Stomach smooth muscle (tissue), 2 donors: ENCODE results near the gene MKS1.

Experiments used
- H3K27ac ChIP-seq: one replicate; pipeline ENCODE4 v1.7.0; 2013; ENCODE audit warnings: mild to moderate bottlenecking, low read length, inconsistent platforms
- H3K27me3 ChIP-seq, 2 donors: one replicate each; pipeline ENCODE4 v1.7.0; 2013; ENCODE audit warnings: low read length in 2 of 2; ENCODE audit not compliant: insufficient read depth in 2 of 2, control insufficient read depth in 1 of 2
- H3K36me3 ChIP-seq, 2 donors: one replicate each; pipeline ENCODE4 v1.7.0; 2013; ENCODE audit warnings: low read length in 2 of 2; ENCODE audit not compliant: control insufficient read depth in 2 of 2, insufficient read depth in 2 of 2
- H3K4me1 ChIP-seq: one replicate; pipeline ENCODE4 v1.7.0; 2013; ENCODE audit warnings: low read length; ENCODE audit not compliant: control insufficient read depth, insufficient read depth
- H3K4me3 ChIP-seq, 2 donors: one replicate each; pipeline ENCODE4 v1.7.0; 2013; ENCODE audit warnings: low read length in 2 of 2
- H3K9ac ChIP-seq, 2 donors: one replicate each; pipeline ENCODE4 v1.7.0; 2013; ENCODE audit warnings: low read length in 2 of 2, mild to moderate bottlenecking in 1 of 2
- H3K9me3 ChIP-seq, 2 donors: one replicate each; pipeline ENCODE4 v1.7.0; 2013; ENCODE audit warnings: low read length in 2 of 2; ENCODE audit not compliant: control insufficient read depth in 2 of 2
- donor health status: healthy.
- donor health status: Pancreatic carcinoma.

Gene MKS1

DNA sequence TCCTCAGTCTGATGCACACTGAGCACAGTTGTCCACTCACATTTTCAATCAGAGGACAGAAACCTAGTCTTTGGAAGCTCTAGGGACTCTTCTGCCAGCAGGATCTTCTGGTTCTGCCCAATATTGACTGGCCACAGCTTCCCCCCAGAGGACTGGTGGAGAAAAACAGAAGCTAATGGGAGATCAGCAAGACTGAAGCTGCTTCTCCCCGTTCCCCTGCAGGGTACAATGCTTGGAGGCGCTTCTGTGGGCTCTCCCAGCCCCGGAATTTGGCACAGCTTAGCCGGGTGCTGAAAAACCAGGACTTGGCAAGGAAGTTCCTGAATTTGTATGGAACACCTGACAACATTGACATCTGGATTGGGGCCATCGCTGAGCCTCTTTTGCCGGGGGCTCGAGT lies 16.2 kb downstream of the MKS1 start:
- Histone ChIP-seq H3K27me3 (peaks cover 6 to 14% of the 10 kb centered on the region in 2 donors), H3K9ac (no peak overlapping the region)

DNA sequence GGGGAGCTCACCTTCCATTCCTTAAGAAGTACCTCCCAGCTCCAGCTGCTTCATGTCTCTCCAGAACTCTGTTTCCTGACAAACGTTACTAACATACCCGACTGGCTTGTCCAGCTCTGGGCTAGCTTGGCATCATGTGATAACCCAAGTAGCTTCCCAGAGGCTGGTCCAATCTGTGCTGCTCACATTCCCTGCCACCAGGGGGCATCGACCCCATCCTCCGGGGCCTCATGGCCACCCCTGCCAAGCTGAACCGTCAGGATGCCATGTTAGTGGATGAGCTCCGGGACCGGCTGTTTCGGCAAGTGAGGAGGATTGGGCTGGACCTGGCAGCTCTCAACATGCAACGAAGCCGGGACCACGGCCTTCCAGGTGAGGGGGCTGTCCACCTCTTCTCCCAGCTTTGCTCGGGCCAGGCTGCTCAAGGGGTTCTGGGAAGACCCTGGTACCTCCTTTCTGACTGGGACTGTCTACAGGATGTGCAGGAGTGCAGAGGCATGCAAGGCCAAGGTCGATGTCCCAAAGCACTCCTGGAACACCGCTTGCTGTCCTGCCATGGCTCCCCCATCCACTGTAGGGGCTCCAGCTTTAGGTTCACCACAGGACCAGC lies 18.9 kb downstream of the MKS1 start:
- Histone ChIP-seq H3K27ac (no peak overlapping the region), H3K36me3 (peaks cover 0 to 2% of the 10 kb centered on the region in 2 donors), H3K27me3 (peaks cover 11 to 20% of the 10 kb centered on the region in 2 donors), H3K9ac (no peak overlapping the region), H3K4me1 (no peaks in the 10 kb centered on the region), H3K4me3 (no peak overlapping the region), H3K9me3 (no peaks in the 10 kb centered on the region)

More for the DNA sequence above, 16.2 kb downstream of the MKS1 start:
- H3K4me1 ChIP-seq, result no peaks in the 10 kb centered on the region
- no peak overlapping the region for H3K27ac ChIP-seq
- H3K36me3 ChIP-seq, result peaks cover 5 to 17% of the 10 kb centered on the region in 2 donors
- H3K4me3 ChIP-seq, result no peak overlapping the region
- H3K9me3 ChIP-seq, result no peaks in the 10 kb centered on the region

DNA sequence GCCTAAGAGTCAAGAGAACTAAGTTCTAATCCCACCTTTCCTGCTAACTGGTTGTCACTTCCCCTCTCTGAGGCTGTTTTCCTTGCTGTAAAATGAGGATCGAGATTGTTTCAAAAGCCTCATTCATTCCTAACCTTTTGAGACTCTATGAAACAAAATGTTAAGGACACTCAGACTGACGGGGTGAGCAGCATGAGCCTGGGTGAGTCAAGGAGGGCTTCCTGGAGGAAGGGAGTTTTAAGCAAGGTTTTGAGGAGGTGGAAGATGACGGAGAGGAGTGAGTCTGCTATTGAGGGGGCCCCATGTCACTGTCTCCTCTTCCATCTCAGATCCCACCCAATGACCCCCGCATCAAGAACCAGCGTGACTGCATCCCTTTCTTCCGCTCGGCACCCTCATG lies 22.4 kb downstream of the MKS1 start:
- Histone ChIP-seq H3K9me3 (no peaks in the 10 kb centered on the region), H3K9ac (no peak overlapping the region), H3K36me3 (no peaks in the 10 kb centered on the region), H3K4me1 (no peaks in the 10 kb centered on the region), H3K27ac (no peak overlapping the region), H3K4me3 (no peak overlapping the region), H3K27me3 (peaks cover 16 to 32% of the 10 kb centered on the region in 2 donors)

DNA sequence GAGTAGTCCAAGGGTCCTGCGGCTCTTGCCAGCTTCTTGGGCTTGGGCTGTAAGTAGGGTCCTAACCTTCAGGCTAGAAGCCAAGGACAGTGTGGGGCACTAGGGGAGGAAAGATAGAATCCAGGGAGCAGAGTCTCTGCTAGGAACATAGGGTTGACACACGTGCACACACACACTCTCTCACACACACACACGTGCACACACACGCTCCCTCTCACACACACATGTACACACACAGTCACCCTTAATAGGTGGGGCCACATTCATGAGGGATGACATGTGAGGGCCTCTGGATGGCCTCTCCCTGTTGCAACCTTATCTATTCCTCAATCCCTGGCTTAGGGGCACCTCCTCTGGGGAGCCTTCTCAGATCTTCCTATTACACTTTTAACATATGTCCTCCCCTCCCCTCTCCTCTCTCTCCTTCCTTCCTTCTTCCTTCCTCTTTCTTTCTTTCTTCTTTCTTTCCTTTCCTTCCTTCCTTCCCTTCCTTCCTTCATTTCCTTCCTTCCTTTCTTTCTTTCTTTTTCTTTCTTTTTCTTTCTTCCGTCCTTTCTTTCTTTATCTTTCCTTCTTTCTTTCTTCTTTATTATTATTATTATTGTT lies 23.4 kb downstream of the MKS1 start:
- no peaks in the 10 kb centered on the region for H3K36me3 ChIP-seq
- H3K27ac ChIP-seq, result no peak overlapping the region
- no peak overlapping the region for H3K9ac ChIP-seq
- H3K9me3 ChIP-seq, result no peaks in the 10 kb centered on the region
- H3K4me3 ChIP-seq, result no peak overlapping the region
- H3K4me1 ChIP-seq, result no peaks in the 10 kb centered on the region
- peaks cover 24 to 36% of the 10 kb centered on the region in 2 donors for H3K27me3 ChIP-seq

DNA sequence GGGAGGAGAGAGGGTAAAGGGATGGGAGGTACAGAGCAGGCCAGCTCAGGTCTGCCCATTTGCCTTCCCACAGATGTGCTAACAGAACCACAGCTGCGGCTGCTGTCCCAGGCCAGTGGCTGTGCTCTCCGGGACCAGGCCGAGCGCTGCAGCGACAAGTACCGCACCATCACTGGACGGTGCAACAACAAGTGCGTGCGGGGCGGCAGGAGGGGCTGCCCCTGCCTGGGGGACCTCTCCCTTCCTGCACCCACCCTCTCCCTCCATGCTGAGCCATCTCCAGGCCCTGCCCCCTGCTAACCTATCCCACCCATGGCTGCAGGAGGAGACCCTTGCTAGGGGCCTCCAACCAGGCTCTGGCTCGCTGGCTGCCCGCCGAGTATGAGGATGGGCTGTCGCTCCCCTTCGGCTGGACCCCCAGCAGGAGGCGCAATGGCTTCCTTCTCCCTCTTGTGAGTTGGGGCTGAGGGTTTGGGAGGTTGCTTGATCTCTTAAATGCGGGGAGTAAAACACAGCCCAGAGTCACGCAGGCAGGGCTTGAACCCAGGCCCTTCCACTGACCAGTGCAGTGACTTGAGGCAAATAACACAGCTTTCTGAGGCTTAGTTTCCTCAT lies 25.3 kb downstream of the MKS1 start:
- Histone ChIP-seq H3K27me3 (peaks cover 20 to 32% of the 10 kb centered on the region in 2 donors), H3K27ac (no peak overlapping the region)

DNA sequence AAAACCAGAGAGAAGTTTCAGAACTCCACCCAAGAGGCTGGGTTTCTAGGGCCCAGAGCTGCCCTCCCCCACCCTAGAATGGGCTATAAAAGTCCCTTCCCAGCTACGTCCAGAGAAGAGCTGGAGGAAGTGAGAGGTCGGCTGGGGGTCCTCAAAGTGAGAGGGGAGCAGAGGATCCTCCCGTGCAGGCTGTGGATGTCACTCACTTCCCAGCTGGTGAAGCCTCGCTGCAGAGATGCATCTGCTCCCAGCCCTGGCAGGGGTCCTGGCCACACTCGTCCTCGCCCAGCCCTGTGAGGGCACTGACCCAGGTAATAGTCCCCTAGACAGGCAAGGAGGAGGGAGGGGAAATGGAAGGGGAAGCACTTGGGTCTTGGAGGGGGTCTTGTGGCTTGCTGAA lies 26.4 kb downstream of the MKS1 start, which contains the start of gene EPX:
TSS of gene EPX (plus strand) at position 115 of the 400 bp plus-strand sequence. CDS start at position 236, 121 bp downstream.
- peaks cover 17 to 28% of the 10 kb centered on the region in 2 donors for H3K27me3 ChIP-seq
- H3K36me3 ChIP-seq, result no peaks in the 10 kb centered on the region
- no peak within 1 kb of the TSS for H3K4me3 ChIP-seq
- no peaks in the 10 kb centered on the region for H3K4me1 ChIP-seq
- no peak within 1 kb of the TSS for H3K9ac ChIP-seq
- H3K27ac ChIP-seq, result no peak within 1 kb of the TSS
- H3K9me3 ChIP-seq, result no peaks in the 10 kb centered on the region

More for the DNA sequence above, 25.3 kb downstream of the MKS1 start:
- Histone ChIP-seq H3K9me3 (no peaks in the 10 kb centered on the region), H3K9ac (no peak overlapping the region), H3K4me3 (no peak overlapping the region), H3K36me3 (no peaks in the 10 kb centered on the region), H3K4me1 (no peaks in the 10 kb centered on the region)

DNA sequence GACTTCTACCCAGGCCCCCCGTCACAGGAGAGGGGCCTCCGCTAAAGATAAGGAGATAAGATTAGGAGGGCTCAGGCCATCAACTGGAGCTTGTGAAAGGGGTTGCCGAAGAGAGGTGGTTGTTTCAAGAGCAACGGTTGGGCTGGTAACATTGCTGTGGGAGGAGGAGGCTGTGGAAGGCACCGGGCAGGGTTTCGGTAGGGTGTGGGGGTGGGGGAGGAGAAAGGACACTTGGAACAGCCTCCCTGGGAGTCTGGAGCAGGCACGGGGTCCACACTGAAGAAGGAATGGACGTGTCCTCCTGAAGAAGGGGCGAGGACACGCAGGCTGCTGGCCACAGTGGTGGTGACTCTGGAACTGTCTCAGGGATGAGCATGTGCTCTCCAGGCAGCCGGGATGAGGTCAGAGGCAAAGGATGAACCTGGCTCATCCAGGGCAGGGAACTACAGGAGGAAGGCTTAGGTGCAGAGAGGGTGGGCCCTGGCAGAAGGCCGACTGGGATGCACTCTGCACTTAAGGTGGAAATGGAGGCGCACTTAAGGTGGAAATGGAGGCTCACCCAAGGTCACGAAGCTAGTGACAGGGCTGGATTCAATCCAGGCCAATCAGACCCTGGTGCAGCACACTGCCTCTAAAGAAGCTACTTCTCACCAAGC lies 27.7 kb downstream of the MKS1 start:
- Histone ChIP-seq H3K27me3 (peaks cover 15 to 30% of the 10 kb centered on the region in 2 donors), H3K4me3 (no peak overlapping the region), H3K4me1 (no peaks in the 10 kb centered on the region), H3K9ac (no peak overlapping the region), H3K27ac (no peak overlapping the region), H3K36me3 (no peaks in the 10 kb centered on the region), H3K9me3 (no peaks in the 10 kb centered on the region)

DNA sequence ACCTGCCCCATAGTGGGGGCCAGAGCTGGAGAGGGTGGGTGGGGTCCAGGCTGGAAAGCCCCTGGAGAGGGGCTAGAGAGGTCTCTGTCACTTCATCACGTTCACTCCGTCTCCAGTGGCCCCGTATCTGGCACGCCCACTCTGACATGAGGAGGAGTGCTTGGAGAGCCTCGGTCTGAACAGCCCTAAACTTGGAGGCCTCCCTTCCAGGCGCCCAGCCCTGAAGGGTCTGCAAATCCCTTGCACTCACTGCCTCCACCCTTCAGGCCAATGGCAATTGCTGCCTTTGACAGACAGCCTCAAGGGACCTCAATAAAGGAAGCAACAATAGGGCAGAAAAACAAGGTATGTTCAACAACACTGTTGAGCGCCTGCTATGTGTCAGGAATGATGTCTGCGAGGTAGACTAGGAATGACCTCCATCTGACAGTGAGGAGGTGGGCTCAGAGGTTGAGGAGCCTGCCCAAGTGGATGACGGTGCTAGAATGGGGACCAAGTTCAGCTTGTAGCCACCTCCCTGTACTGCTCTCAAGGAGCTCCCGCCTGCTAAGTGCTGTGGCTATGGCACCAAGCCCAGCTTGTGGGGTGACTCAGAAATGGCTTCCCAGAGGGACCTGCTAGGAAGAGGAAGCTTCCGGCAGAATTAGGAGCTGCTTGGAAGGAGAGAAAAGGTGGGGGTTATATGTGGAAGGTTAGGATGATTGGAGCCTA lies 29.5 kb downstream of the MKS1 start:
- H3K27me3 ChIP-seq, result peaks cover 15 to 32% of the 10 kb centered on the region in 2 donors
- H3K4me1 ChIP-seq, result no peaks in the 10 kb centered on the region
- H3K36me3 ChIP-seq, result no peaks in the 10 kb centered on the region
- peak overlapping the region in 1 of 2 donors; percentile 15 for H3K4me3 ChIP-seq
- H3K9me3 ChIP-seq, result no peaks in the 10 kb centered on the region
- H3K27ac ChIP-seq, result no peak overlapping the region
- no peak overlapping the region for H3K9ac ChIP-seq

DNA sequence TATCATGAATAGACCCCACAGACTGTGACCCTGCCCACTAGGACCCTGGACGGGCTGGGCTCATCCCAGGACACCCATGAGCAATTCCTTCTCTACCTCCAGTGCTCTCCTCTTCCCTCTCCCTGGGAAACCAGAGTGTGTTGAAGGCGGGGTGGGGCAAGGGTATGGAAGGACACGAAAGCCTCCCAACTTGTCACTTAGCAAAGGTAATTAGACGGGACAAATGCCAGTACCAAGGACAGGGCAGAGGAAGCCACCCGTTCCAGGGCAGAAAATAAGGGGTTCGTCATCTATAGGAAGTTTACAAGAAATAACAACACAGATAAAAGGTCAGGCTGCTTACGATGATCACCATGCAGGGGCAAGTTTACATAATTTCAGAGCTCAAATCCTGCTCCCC lies 31.4 kb downstream of the MKS1 start:
- Histone ChIP-seq H3K9ac (no peak overlapping the region), H3K4me1 (no peaks in the 10 kb centered on the region), H3K27me3 (peaks cover 11 to 24% of the 10 kb centered on the region in 2 donors), H3K9me3 (no peaks in the 10 kb centered on the region), H3K27ac (no peak overlapping the region), H3K4me3 (no peak overlapping the region), H3K36me3 (no peaks in the 10 kb centered on the region)

DNA sequence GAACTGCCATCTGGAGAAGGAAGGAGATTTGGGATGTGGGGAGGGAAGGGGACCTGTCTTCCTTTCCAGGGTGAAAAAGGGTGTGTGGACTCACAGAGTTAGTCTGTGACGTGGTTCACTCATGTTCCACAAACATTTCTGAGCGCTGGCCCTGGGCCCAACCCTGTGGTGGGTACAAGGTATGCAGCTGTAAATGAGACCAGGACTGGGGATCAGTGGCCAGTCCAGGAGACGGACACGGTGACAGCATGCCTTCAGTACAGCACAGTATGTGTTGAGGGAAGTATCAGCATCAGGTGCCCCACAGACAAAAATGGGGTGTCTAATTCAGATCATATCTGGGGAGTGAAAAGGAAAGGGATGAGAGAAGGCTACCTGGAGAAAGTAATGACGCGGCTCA lies 32.0 kb downstream of the MKS1 start:
- Histone ChIP-seq H3K27ac (no peak overlapping the region), H3K9ac (no peak overlapping the region), H3K9me3 (no peaks in the 10 kb centered on the region), H3K27me3 (peaks cover 11 to 22% of the 10 kb centered on the region in 2 donors), H3K4me1 (no peaks in the 10 kb centered on the region), H3K4me3 (no peak overlapping the region), H3K36me3 (no peaks in the 10 kb centered on the region)
